ENCODE results near the gene PLA2R1.

PLA2R1 gene

DNA sequence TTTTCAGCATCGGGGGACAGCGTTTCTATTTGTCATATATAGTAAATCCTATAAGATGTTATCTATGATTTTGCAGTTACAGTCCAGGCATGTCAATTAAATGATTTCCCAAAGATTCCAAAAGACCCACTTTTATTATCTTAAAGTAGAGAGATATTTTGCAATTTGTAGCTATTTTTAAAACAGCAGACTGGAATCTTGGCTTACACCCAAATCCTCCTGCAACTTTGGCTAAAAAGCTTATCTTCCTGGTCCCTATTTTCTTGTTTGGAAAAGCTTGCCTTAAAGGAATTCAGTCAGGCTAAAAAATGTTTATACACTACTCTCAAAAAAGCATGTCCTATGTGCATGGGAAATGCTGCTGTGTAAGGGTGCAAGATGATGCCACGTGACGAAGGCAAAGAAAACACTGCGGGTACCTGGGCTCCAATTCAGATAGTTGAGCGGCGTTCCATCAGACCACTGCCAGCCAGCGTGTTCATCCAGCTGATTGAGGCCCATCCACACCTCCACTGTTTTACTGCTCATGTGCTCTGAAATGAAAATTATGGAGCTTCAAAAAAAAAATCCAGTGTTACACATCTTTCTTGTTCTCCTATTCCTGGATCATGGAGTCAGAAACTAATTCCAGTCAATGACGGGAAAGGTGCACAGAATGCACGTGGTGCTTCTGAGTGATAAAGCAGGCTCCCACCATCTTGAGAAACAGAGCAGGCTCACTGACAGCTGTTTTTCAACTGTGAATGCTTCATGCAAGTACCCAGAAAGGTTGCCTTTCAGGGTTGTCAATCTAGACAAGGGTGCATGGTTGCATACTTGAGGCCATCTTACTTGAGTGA, 33.8 kb downstream of the PLA2R1 start:
- DNase-seq = no peak

DNA sequence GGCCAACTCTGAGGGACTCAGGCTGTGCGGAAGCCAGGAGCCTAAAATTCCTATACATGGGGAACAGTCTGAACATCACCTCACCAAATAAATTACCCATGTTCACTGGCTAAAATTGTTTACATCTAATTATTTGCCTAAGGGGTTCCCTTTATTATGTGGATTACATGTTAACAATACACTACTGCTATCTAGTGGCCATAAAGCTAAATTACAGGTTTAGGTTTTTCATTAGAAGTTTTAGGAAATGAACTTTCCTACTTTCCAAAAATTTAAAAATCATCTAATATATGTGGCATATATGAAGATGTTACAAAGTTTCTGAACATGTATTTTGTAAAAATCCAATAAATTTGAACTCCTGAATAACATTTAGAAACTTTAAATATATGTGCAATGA, 40.3 kb downstream of the PLA2R1 start:
- DNase-seq = no peak

DNA sequence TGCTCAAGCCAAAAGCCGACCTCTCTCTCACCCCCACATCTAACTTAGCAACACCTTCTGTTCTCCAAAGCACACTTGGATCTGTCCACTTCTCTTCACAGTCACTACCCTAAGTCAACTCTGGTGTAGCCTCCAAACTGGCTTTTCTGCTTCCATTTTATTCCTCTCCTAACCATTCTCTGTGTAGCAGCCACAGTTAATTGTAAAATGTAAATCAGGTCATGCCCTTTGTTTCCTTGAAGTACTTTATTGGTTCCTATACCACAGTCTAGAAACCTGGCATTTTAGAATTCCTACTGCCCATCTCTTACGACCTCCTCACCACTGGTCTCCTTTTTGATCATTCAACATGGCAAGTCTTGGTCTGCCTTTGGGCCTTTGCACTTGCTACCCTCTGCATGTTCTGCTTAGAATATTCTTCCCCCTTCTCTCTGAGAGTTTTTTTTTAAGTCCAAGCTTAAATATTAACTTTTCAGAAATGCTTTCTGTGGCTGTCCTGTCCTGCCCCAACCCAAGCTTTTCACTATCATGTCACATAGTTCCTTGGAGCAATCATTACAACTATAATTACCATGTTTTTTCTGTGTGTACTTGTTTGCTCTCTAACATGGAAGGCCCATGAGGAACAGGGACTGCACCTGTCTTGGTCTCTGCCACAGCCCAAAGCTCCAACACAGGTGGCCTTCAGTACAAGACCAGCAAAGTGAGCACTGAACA, 42.9 kb downstream of the PLA2R1 start:
- DNase-seq = no peak

DNA sequence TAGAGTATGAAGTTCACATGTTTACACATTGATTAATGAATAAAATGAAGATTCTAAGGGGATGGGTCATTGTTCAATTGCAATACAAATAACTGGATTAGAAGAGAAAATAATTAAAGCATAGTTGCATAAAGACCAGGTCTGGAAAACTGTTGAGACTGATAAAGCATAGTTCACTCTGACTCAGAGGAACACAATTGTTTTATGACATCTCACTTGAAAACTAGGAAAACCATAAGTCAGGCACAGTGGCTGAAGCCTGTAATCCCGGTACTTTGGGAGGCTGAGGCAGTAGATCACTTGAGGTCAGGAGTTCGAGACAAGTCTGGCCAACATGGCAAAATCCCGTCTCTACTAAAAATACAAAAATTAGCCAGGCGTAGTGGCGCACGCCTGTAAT, 46.7 kb downstream of the PLA2R1 start:
- no peak for DNase-seq

DNA sequence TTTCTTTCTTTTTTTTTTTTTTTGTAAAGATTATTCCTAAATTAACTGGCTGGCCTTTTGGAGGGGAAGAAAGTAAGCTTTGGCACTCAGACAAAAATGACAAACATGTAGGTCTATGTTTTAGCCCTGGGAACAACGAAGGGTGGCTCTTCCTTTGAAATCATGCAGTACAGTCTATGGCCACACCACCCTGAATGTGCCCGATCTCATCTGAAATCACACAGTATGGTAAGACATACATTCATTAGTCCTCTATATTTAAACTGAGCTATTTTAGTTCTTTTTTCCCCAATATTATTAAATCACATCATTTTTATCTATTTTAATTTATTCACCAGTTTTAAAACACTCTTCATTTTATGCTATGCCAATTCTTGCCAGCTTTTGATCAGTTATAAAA, 48.2 kb downstream of the PLA2R1 start:
- no peak for DNase-seq

DNA sequence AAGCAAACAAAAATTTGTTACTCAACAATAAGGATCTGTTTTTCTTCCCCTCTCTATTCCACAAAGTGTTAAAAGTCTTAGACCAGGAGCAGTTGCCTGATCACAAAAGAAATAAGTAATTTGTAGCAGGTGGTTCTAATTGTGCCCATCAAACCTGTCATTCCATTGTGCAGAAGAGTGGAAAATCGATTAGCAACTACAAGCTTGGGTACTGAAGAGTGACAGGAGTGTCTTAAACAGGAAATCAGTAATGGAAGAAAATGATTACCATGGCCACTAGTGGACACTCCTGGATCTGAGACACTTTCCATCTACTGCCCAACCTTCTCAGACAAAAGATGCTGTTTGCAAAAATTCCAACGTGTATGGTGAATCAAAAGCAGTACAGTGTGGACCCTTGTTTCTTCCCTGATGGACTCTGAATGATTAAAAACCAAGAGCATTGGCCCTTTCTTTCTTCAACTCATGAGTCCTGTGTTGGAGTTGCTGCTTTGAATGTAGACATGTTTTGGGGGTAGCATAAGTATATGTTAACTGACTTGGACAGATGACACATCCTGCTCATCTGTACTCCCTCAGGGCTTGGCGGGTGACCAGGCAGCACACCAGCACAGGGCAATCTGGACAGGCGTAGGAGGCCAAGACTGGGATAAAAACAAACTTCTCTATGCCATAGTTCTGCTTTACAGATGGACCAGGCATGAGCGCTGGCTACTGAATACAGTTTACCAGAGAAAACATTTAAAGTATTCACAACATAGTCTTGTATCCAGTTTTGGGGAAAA, 51.9 kb downstream of the PLA2R1 start:
- no peak for DNase-seq

DNA sequence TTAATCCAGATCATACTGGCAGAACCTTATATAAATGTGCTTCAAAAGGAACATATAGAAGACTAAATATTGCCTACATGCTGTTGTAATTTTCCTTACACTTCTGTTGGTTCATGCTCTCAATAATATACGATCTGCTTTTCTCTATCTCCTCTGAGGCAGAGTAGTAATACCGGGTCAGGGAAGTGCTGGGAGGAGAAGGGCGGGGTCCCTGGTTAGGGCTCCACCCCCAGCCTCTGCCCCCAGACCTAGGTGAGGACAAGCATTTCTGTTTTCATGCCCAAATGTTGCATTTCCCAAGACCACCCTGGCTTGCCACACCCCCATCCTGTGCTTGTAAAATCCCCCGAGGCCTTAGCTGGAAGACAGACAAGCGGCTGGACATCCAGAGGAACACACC, 55.3 kb downstream of the PLA2R1 start:
- no peak for DNase-seq

DNA sequence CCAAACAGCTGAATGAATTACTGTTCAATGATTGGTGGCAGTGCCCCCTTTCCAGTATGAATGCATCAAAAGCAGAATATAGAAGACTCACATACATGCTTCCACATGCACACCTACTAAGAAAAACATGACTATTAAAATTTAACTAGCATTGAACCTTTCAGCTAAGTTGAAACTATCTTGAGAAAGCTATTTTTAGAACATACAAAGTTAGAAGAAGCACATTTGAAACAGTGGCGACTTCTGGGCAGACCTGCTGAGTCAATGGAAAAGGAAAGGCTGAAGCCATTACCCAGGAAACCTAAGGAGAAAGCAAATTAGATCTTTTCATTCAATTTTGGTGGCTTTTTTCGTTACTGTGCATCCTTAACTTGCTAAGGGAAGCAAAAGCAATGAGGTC, 55.9 kb downstream of the PLA2R1 start:
- DNase-seq = no peak

DNA sequence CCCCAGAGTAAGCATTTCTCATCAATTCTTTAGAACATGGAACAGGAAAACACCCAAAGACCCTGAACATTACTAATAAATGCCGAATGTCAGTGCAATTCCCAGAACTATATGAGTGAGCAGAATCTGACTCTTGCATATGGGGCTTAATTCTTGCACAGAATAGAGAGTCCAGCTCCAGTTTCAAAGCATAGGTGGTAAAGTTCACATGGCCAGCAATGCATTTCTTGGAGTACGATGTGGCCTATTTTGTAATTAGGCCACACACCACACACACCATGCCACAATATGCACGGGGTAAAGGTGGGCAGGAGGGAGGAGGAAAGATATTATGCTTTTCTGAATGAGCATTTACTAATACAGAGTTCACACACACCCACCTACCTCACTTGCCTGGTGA, 56.5 kb downstream of the PLA2R1 start:
- DNase-seq = no peak

DNA sequence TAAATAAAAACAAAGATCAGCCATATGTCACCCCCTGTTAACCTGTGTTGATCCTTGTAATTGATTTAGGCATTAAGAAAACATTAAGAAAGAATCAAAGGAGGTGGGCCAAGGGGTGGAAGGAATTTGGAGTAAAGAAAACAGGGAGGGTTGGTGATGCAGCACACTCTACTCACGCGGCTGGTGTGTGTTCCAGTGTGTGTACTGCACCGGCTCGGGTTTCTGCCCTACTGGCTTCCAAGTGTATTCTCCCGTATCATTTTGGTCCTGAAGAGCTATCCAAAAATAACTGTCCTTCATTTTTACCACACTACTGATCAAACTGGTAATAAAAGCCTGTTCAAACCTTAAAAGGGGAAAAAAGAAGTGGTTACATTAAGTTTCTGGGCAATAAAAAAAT, 56.9 kb downstream of the PLA2R1 start:
- DNase-seq = no peak

DNA sequence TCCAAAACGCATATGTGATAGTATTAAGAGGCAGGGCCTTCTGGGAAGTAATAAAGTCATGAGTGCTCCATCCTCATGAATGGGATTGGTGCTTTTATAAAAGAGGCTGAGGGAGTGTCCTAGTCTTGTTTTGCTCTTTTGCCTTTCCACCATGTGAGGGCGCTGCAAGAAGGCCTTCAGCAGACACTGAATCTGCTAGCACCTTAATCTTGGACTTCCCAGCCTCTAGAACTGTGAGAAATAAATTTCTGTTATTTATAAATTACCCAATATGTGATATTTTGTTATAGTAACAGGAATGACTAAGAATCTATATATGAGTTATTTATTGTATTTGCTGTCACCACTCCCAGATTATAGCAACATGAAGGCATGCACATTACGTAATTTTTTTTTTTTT, 63.5 kb downstream of the PLA2R1 start:
- DNase-seq = no peak

DNA sequence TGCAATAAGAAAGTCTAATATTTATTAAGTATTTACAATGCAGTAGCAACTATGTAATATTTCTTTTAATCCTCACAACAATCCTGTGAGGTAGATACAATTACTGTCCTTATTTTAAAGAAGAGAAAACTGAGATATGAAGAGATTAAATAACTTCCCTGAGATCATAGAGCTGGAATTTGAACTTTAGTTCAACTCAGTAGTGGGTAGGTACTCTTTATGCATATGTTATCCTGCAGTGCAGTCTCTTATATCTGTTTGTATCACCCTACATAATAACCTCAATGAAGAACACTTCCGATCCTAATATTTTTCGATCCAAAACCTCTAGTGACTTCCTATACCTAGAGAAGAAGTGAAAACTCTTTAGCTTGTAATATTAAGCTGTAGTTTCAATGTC, 64.2 kb downstream of the PLA2R1 start:
- DNase-seq = no peak

DNA sequence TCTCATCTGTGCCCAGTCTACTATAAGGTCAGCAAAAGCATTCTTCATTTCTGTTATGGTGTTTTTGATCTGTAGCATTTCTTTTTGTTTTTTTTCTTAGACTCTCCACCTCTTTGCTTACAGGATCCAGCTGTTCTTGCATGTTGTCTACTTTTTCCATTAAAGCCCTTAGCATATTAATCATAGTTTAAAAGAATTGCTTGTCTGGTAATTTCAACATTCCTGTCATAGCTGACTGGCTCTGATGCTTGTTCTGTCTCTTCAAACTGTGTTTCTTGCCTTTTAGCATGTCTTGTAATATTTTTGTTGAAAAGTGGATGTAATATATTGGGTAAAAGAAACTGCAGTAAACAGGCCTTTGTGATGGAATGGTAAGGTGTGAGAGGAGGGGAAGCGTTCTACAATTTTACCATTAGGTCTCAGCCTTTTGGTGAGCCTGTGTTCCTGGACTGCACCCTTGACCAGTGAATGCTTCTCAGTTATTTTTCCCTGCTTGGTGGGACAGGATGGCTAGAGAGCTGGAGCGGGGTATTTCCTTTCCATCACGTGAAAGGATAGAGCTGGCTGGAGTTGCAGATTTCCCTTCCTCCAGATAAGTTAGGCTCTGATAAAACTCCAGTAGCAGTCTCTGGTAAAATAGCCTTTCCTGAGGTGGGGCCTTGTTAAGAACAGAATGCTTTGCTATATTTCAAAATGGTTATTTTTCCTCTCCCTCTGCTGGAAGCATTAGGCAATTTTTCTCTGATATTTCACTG, 65.4 kb downstream of the PLA2R1 start:
- no peak for DNase-seq

DNA sequence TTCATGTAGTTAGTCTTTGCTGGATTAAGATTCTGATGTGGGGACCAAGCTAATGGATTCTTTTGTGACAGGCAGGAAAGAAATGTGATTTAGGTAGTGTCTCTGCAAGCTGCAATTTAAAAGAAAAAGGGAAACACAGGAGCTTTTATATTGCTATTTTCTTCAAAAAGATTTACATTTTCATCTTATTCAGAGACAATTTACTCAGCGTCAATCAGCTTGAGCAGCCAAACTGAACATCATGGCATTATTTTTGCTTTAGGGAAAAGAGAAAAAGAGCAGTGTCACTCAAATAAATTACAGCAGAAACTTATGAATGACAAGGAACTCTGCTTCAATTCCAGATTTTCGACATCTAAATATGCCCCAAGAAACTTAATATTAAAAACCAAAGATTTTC, 67.4 kb downstream of the PLA2R1 start:
- no peak for DNase-seq

DNA sequence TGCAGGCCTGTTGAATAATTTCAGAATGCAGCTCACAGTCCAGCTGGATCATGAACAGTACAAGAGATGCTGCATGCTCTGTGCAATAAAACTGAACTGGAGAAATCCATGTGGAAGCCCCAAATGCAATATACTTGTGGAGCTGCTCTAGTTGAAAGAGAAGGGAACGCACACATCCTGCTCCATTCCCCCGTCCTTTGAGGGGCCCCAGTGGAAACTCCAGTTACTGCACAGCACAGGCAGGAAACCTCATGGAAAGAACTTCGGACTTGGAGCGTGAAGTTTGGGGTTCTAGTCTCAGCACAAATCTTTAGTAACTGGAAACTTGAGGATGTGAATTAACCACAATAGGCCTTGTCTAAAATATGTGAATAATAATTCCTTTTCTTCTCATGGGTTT, 73.2 kb downstream of the PLA2R1 start:
- DNase-seq = no peak

DNA sequence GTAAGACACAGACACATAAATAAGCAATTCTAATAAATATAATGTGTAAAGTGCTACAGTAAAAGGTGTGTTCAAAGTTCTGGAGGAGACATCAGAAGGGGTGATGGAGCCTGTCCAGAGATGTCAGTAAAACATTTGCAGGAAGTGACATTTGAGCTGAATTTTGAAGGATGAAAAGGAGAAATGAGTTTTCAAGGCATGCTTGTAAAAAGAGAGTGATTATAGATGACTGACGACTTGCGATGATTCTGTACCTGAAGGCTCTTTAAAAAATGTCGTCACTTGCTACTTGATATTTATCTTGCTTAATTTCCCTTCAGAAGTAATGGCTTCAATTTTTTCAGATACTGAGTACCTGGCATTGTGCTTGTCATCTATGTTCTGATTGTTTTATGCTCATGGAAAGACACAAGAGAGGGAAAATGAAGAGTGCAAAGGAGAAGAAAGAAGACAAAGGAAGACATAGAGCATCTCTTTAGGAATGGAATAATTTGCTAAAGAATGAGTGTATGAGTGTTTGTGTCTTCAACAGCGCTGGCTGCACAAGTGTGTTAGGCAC, 73.9 kb downstream of the PLA2R1 start:
- no peak for DNase-seq

DNA sequence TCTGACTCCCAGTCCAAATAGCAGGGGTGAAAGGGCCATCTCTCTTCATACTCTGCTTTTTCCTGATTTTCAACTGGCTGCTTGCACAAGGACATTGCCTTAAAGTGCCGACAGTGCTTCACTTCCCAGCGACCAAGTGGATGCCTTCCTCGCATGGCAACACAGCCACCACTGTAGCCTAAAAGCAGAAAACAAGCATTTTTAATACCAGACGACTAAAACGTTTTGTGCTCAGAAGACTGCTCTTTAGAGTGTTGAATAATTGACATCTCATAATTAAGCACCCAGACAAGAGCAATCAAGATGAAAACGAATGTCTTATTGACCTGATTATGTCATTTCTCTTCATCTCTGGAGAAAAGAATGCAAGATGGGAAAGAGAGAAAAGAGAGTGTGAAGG, 75.2 kb downstream of the PLA2R1 start:
- DNase-seq = no peak

DNA sequence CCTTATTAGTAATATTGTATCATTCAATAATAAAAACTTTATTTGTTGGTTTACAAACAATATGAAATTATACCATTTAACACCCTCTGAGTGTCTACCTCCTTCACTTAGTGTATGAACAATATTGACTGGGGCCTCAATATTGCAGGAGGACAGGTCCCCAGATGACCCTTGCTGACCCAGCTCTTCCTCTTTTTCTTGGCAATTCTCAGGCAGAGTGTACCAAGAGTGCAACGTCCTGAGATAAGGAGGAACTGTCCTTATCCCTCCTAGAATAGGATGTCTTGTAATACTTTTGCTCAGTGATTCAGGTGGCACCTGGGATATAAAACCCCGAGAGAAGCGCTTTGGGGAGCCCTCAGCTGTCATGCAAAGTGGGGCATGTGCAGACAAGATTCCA, 76.8 kb downstream of the PLA2R1 start:
- DNase-seq = no peak

DNA sequence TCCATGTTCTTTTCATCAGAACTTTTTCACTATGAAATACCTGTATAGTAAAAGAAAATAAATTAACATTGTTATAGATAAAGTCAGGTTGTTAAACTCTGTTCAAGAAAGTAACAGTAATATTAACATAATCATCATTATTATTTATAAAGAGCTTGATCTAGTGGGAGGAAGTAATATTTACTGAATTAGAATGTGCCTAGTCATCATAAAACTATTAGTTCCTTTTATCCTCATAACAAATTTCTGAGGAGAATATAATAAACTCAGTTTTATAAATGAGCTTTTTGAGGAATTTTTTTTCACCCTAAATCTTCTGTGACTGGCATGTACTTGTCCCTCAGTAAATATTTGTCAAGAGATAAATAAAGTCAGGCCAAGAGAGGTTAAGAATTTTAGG, 78.4 kb downstream of the PLA2R1 start:
- DNase-seq = no peak

DNA sequence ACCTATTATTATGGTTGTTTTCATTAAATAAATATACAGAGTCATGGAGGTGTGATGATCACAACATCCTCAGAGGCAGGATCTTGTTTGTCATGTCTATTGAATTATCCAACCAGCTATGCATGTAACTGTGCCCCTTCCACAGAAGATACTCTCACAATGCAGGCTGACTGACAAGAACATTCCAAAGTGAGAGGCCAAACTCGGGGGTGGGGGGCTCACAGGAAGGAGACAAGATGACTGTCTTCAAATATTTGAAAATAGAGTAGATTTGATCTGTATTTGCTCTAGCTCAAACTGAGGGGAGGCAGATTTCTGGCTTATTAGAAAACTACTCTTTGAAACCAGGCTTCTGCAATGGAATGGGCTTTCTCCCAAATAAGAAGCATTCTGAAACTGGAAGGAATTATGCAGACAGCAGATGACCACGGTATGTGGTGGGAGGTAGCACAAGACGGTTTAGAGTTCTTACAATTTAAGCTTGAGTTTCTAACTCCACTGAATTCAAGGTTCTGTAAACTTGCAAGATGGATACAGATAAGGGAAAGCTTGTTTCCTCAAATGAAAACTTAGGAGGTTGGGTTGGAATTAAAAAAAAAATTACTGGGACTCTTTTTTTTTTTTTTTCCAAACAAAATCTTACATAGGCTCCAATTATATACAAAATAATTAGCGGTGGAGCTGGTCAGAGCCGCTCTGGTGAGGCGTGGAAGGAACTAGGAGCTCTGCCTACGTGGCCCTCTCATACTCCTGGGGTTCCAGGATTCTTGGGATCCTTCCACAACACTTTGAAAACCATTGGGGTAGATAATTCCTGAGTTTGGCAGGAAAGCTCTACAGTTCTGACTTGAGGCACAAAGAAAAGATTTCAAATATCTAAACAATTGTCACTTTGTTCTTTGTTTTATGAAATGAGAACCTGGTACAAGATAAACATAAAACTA, 79.3 kb downstream of the PLA2R1 start:
- DNase-seq = no peak

DNA sequence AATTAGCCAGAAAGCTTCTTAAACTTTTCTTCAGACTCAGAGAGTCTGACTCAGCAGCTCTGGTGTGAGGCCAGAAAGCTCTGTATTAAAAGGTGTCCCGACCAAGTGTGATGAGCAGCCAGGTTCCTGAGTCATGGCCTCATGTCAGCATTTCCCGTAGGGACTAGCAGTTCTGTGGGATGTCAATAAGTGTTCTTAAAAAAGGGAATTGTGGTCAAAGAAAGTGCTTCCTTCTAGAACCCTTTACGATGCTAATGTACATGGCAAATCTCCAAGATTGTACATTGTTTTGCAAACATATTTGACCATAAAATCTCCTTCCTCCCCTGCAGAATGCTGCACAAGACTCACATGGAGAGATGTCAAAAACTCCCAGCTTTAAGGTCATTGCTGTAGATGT, 80.1 kb downstream of the PLA2R1 start:
- no peak for DNase-seq

All from activated CD4-positive, alpha-beta T cell treated with anti-CD3 and anti-CD28 coated beads, Interleukin-2, amount 50 U/mL, for 4 hours (primary cell).